ENCODE measurements around the gene RHOG. TPM values are rescaled to one million over a fixed set of nuclear protein-coding genes. Genes with fewer than 3 reads are reported as not detected.
A peak's percentile ranks its signal among the peaks of the same experiment; 100 is the strongest.

RHOG gene
- total and polyA plus RNA-seq, 9 of the 15 experiments (the other 6 are each of a cell fraction or from before 2014, with no cell fraction given) = 22.6 to 162 (median 80.3) TPM

- peak; percentile 94 for TF ChIP-seq PKNOX1 (IDR thresholded peaks at IDR 0.05)
- TF ChIP-seq MITF (IDR thresholded peaks at IDR 0.05) = no peak
- TF ChIP-seq TCF7L2 (IDR thresholded peaks at IDR 0.05; ENCODE audit: low read depth, low read length) = no peak
- TF ChIP-seq CEBPG (CRISPR knock-in tag; IDR thresholded peaks at IDR 0.05) = peak; percentile 92
- peak; percentile 76 to 80 for TF ChIP-seq CEBPG (tag; conservative IDR thresholded peaks at IDR 0.05 in 1 of 2, IDR thresholded peaks at IDR 0.05 in 1 of 2)
- 0 out of 4 replicates have a peak, but pooled peaks of 1 of the 2 experiments have one; percentile 58 for TF ChIP-seq ZNF318 (IDR thresholded peaks at IDR 0.05; ENCODE audit: borderline replicate concordance in 1 of 2, low read depth in 1 of 2)
- no peak for TF ChIP-seq TBP (optimal IDR thresholded peaks at IDR 0.05; ENCODE audit: low read depth, low read length)
- TF ChIP-seq JUND (IDR thresholded peaks at IDR 0.05; ENCODE audit: borderline replicate concordance, low read depth, low read length) = peak; percentile 81
- peak; percentile 75; the same call in 2 of the 3 replicates for TF ChIP-seq JUND (tag; IDR thresholded peaks at IDR 0.05; ENCODE audit: borderline replicate concordance, low read depth, low read length)
- no peak for TF ChIP-seq ZBTB26 (CRISPR knock-in tag; IDR thresholded peaks at IDR 0.05)
- TF ChIP-seq ZNF398 (CRISPR knock-in tag; IDR thresholded peaks at IDR 0.05) = no peak
- TF ChIP-seq ZNF778 (CRISPR knock-in tag; IDR thresholded peaks at IDR 0.05) = no peak
Measured at GRCh38 chr11:3834664-3835461, 5.9 kb downstream of the RHOG start (continued).

Measured in K562 (cell line).